ENCODE data around the gene WRAP53.

- TF ChIP-seq NRF1 (conservative IDR thresholded peaks at IDR 0.05; ENCODE audit: low read depth, low read length): no peak
- TF ChIP-seq CTCF (IDR thresholded peaks at IDR 0.05 in 2 of 3, conservative IDR thresholded peaks at IDR 0.05 in 1 of 3; ENCODE audit: control insufficient read depth in 2 of 3, extremely low read depth in 1 of 3, insufficient read depth in 1 of 3, low read depth in 3 of 3, low read length in 3 of 3): no peak
- no peak for TF ChIP-seq ZNF274 (IDR thresholded peaks at IDR 0.05; ENCODE audit: insufficient read depth, insufficient read length)
- no peak for TF ChIP-seq RFX5 (IDR thresholded peaks at IDR 0.05; ENCODE audit: low read depth, low read length)
- TF ChIP-seq GABPA (IDR thresholded peaks at IDR 0.05; ENCODE audit: low read depth): no peak
- TF ChIP-seq CHD2 (IDR thresholded peaks at IDR 0.05; ENCODE audit: borderline replicate concordance, low read depth, low read length): no peak
- TF ChIP-seq RCOR1 (conservative IDR thresholded peaks at IDR 0.05; ENCODE audit: low read depth, low read length): no peak
- peak; percentile 53; the same call in 1 of the 2 replicates for TF ChIP-seq POLR2A (IDR thresholded peaks at IDR 0.05; ENCODE audit: low read depth, low read length)
Observed at GRCh38 chr17:7650509-7651096, 37.7 kb upstream of the WRAP53 start, which contains the start of gene ATP1B2.
